ENCODE results near the gene NFATC1.

The NFATC1 gene

GRCh38 chr18:79511271-79511670 lies 115.5 kb downstream of the NFATC1 start:
- DNase-seq = no peak

- peak; percentile 41 for DNase-seq
Measured at GRCh38 chr18:79511671-79512301, 116.1 kb downstream of the NFATC1 start.

DNA sequence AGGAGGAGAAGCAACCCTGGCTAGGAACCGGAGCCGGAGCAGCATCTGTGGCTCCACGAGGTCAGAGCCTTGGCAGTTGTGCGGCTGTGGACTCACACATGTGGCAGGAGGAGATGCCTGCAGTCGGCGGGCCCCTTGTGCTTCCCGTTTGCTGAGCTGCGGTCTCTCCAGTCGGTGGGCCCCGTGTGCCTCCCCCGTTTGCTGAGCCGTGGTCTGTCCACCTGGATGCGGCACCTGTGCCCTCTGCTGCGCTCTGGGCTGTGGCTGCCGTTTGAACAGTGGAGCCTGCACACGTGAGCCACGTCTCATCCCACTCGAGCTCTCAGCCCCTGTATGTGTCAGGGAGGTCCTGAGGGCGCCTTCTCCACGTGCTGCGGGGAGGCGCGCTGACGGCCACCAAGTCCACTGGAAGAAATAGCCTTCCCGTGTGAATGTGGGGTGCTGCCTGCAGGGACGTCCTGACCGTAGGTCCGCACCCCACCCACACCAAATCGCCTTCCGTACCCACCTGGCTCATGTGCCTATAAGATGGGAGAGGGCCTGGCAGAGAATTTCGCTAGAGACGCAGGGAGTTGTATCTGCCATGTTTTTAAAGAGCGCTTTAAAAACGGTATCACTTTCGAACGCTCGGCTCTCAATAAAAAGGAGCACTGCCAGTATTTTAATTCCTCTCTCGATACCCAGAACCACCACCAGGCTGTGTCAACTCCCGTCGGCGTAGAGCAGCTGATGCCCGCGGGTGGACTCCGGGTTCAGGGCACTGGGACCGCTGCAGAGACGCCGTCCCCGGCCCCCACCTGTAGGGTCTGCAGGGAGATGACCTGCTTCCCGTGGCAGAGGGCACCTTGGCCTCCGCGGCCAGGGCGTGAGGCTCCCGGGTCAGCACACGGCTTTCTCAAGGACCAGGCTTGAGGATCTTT lies 117.0 kb downstream of the NFATC1 start:
- peak; percentile 49 for DNase-seq

DNA sequence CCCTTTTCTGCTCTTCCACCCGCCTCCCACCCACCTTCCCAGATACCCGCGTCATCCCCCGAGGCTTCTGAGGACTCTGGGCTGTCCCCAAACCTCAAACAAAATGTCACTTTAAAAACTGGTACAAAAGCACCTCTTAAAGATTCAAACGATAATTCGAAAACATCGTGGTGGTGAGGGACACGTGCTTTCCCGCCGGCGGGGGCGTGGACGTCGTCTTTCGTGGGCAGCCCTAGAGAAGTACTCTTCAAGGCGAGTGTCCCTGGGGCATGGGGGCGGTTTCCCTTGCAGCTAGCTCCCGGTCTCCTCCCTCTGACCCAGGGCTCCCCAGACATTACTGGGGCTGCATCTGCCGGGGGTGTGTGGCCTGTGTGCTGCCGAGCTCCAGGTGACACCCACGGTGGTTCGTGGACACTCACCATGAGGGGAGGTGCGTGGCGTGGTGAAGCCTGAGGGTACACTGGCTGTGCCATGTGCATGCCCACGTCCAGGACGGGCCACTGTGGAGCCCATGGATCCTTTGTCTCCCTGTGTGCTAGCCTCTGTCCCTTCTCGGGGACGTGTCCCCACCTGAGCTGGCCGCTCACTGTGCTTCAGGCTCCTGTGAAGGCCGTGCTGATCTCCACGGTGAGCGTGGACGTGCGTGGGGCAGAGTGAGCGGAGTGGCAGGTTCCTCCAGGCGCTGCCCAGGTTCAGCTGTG lies 117.8 kb downstream of the NFATC1 start:
- peak; percentile 41 for DNase-seq

GRCh38 chr18:79515331-79515730 lies 119.6 kb downstream of the NFATC1 start:
- DNase-seq = peak; percentile 12

- peak; percentile 42 for DNase-seq
Measured at GRCh38 chr18:79515944-79516351, 120.2 kb downstream of the NFATC1 start.

DNA sequence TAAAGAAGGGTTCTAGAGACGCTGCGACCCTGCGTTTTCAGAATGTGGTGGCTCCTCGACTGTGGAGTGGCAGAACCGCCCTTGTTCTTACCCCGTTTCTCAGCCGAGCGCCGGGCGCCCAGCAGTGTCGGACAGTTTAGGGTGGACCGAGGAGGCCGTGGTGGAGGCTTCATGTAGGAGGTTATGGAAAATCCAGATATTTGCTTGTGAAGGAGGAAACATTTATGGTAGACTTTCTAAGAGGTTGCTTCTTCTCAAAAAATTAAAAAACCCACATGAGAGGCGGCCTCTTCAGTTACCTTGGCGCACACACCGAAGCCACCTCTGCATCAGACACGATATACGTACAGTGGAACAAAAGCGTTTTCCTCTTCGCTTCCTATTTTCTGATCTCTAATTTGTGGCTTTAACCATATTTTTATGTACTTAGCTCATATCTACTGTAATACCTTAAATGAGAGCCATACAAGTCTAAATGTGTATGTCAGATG lies 120.8 kb downstream of the NFATC1 start:
- peak; percentile 25 for DNase-seq

- DNase-seq = peak; percentile 47
Measured at GRCh38 chr18:79517341-79517740, 121.6 kb downstream of the NFATC1 start.

DNA sequence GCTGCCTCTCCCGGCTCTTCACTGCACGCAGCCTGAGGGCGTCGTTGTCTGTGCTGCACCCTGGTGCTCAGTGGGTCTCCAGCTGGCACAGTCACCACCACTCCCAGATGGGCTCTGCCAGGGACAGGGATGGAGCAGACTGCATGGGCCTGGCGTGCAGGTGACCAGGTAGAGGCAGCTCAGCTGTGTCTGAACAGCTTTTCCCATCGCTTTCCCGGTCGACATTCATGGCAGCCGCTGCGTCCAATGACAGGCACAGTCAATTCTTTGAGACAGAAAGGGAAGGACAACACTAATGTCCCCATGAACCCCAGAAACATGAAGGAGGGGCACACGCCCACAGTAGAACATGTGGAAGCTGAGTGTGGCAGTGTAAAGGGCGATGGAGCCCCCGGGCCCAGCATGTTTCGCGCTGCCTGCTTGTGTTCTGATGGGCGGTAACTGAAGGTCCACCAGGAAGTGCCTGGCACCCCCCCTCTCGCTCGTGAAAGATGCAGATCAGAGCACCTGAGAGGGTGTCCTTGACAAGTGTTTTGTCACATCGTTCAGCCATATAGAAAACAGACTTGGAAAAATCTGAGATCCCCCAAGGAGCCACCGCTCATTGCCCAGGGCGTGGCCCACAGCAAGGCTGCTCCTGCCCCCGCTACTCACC lies 122.4 kb downstream of the NFATC1 start:
- DNase-seq = peak; percentile 40

DNA sequence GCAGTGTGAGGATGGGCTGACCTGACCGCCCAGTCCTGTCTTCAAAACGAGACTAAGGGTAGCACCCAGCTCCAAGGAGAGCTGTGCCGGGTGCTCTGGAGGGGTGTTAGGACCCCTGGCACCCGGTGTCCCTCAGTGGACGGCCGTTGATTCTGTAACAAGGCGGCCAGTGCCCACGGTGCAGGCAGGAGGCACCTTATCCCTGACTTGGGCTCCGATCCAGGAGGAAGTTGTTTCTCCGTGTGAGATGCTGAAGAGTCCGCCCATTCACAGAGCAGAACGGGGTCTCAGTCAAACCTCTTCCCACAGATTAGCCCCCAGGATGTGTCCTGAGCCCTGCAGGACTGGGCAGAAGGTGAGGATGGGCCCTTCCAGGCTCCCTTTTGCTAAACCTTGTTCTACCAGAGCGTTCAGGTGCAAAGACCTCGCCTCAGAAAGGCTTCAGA lies 123.0 kb downstream of the NFATC1 start:
- DNase-seq = peak; percentile 29

DNA sequence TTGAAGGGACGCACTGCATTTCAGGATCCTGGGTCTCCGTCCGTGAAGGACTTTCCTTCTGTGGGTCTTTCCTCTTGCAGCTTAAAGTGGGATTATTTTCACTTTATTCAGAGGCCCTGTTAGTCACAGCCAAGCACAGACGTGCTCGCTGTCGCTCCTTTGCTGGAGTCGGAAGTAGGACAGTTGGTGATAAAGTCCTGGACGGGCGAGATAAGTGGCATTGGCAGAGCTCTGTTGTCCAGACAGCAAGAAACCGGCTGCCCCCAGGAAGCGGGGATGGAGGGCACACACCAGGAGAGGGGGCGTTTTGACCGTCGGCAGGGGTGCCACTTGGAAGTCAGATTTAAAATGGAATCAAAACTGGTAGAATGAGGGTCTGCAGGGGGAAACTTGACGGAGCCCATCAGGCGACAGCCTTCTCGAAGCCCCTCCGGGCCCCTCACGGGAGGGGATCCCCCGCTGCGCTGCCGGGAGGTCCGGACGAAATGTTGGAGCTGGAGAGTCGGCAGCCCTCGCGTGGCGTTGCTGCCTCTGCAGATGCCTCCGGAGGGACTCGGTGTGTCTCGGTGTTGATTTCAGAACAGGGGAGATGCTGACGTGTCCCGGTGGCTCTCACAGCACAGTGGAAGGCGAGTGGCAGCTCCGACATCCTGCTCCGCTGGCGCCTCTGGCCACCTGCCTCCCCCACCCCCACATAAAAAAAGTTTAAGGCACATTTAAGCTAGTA lies 124.2 kb downstream of the NFATC1 start:
- DNase-seq = peak; percentile 72

DNA sequence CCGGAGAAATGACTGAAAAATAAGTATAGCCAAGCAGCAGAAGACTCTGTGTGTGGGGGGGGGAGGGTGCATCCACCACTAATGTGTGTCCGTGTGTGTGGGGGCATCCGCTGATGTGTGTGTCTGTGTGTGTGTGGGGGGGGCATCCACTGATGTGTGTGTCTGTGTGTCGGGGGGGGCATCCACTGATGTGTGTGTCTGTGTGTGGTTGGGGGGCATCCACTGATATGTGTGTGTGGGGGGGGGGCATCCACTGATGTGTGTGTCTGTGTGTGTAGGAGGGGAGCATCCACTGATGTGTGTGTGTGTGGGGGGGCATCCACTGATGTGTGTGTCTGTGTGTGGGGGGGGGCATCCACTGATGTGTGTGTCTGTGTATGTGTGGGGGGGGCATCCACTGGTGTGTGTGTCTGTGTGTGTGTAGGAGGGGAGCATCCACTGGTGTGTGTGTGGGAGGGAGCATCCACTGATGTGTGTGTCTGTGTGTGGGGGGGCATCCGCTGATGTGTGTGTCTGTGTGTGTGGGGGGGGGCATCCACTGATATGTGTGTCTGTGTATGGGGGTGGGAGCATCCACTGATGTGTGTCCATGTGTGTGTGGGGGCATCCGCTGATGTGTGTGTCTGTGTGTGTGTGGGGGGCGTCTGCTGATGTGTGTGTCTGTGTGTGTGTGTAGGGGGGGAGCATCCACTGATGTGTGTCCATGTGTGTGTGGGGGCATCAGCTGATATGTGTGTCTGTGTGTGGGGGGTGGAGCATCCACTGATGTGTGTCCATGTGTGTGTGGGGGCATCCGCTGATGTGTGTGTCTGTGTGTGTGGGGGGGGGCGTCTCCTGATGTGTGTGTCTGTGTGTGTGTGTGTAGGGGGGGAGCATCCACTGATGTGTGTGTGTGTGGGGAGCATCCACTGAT lies 125.0 kb downstream of the NFATC1 start:
- no peak for DNase-seq

DNA sequence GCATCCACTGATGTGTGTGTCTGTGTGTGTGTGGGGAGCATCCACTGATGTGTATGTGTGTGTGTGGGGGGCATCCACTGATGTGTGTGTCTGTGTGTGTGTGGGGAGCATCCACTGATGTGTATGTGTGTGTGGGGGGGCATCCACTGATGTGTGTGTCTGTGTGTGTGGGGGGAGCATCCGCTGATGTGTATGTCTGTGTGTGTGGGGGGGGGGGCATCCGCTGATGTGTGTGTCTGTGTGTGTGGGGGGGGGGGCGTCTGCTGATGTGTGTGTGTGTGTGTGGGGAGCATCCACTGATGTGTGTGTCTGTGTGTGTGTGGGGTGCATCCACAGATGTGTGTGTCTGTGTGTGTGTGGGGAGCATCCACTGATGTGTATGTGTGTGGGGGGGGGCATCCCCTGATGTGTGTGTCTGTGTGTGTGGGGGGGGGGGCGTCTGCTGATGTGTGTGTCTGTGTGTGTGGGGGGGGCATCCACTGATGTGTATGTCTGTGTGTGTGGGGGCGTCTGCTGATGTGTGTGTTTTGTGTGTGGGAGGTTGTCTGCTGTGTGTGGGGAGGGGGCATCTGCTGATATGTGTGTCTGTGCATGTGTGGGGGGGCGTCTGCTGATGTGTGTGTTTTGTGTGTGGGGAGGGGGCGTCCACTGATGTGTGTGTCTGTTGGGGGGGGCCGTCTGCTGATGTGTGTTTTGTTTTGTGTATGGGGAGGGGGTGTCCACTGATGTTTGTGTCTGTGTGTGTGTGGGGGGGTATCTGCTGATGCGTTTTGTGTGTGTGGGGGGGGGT lies 125.9 kb downstream of the NFATC1 start:
- no peak for DNase-seq

- peak; percentile 55 for DNase-seq
Measured at GRCh38 chr18:79522451-79523205, 126.9 kb downstream of the NFATC1 start.

DNA sequence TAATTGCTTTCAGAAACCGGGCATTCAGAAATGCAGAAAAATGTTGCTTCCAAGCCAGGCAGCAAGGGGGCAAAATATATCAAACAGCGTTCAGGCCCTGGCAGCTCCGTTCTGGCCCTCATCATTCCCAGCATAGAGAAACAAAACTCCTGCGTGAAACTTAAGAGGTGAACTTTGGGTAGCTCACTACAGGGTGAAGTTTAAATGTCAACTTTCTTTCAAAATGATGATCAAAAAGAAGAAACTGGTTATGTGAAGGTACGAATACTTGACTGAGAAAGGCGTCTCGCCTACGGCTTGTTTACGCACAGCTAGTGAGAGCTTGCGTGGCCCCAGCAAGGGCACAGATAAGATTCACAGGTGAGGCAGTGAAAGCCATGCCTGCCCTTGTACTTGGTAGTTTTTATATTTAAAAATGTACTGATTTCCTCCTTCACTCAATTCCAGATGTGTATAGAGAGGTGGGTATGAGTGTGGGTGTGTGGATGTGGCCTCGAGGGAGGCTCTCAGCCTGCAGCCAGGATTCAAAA lies 127.5 kb downstream of the NFATC1 start:
- DNase-seq = no peak

DNA sequence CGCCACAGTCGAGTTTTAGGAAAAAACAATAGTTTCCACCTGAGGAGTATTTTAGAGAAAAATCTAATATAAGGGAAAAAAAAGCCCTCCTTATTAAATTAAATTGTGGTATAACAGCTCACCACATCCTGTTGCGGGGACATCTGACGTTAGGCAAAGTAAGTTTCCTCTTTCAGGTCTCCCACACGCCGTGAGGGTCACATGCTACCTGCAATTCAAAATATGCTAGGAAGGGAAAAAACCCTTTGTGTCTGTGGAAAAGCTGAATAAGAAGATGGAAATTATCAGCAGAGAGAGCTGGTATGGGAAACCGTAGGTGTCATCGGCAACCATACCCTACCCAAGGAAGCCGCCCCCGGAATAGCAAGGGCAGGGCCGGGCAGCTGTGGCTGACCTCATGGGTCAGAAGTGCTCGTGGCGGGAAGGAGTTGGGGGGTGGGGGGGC lies 128.0 kb downstream of the NFATC1 start:
- DNase-seq = no peak

DNA sequence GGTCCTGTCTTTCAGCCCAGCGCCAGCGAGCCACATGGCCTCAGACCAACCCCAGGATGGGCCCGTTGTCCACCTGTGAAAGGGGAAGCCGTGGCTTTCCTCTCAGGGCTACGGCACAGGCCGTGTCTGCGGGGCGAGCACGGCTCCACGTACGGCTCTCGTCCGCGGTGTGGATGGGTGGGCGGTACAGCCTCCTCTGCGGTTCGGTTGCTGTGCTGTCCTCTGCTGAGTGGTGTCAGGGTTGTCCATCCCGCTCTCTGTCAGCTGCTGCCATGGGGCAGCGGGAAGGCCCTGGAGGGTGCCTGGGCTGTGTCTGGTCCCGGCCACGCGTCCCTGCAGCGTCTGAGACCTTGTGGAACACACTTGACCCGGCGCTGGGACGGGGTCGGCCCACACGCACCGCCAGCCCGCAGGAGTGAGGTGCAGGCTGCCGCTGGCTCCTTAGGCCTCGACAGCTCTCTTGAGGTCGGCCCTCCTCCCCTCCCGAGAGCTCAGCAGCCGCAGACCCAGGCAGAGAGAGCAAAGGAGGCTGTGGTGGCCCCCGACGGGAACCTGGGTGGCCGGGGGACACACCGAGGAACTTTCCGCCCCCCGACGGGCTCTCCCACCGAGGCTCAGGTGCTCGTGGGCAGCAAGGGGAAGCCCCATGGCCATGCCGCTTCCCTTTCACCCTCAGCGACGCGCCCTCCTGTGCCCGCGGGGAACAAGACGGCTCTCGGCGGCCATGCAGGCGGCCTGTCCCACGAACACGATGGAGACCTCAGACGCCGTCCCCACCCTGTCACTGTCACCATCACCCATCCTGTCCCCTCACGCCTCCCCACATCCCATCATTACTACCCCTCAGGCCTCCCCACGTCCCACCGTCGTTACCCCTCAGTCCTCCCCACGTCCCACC lies 128.7 kb downstream of the NFATC1 start:
- peak; percentile 46 for DNase-seq
